Caki2 (cell line): ENCODE measurements around the gene SEC14L6. TPM values are rescaled to one million over a fixed set of nuclear protein-coding genes. Genes with fewer than 3 reads are reported as not detected.
"Not testable (repeated sequence)": the region's sequence is repeated elsewhere in the genome, so short reads cannot be mapped to it uniquely, and the experiment has no call there.

ENCODE experiments used
- DNase-seq: peaks from one replicate; pipeline ENCODE4 v3.0.0-alpha.2; 2015; ENCODE audit warnings: low read depth
- in situ Hi-C: cut with HindIII; loops from 2 replicates; pipeline ENCODE4 v1.10.0; 2016; ENCODE audit warnings: low sequenced_read_pairs, low pct_unique_long_range_greater_than_20kb, mixed read lengths
- total RNA-seq: library from RNA; depleted of rRNA; stranded (reverse); fragments of >200 nt; shearing (Covaris generic); gene quantifications from 2 replicates; pipeline ENCODE4 v1.2.3, GENCODE V29; 2014; ENCODE audit warnings: low replicate concordance

The SEC14L6 gene
- total RNA-seq, 1 experiment from 2014 or later = 28.2 TPM

GRCh38 chr22:30569674-30570202, 23.2 kb upstream of the SEC14L6 start:
- DNase-seq = no peak
- in situ Hi-C loops = no loop called here

- DNase-seq = no peak
- in situ Hi-C loops = no loop called here
Observed at GRCh38 chr22:30568137-30568805, 21.7 kb upstream of the SEC14L6 start.

- DNase-seq, in situ Hi-C loops: not testable (repeated sequence)
Observed at GRCh38 chr22:30567277-30567676, 20.7 kb upstream of the SEC14L6 start.

- in situ Hi-C loops = no loop called here
- DNase-seq = peak; percentile 75
Observed at GRCh38 chr22:30566125-30566524, 19.6 kb upstream of the SEC14L6 start.

- no peak for DNase-seq
- in situ Hi-C loops = no loop called here
Observed at GRCh38 chr22:30565341-30565740, 18.8 kb upstream of the SEC14L6 start.

GRCh38 chr22:30564761-30565119, 18.2 kb upstream of the SEC14L6 start:
- in situ Hi-C loops = no loop called here
- DNase-seq = peak; percentile 71

GRCh38 chr22:30564045-30564760, 17.7 kb upstream of the SEC14L6 start:
- no peak for DNase-seq
- in situ Hi-C loops = no loop called here

GRCh38 chr22:30562366-30562765, 15.8 kb upstream of the SEC14L6 start:
- DNase-seq = peak; percentile 98

GRCh38 chr22:30561402-30562189, 15.1 kb upstream of the SEC14L6 start:
- no peak for DNase-seq
- in situ Hi-C loops = no loop called here

More at GRCh38 chr22:30562366-30562765, 15.8 kb upstream of the SEC14L6 start:
- in situ Hi-C loops = no loop called here

- in situ Hi-C loops = not testable (repeated sequence)
- DNase-seq = peak; percentile 48
Observed at GRCh38 chr22:30560643-30561202, 14.2 kb upstream of the SEC14L6 start.

GRCh38 chr22:30559889-30560288, 13.3 kb upstream of the SEC14L6 start:
- DNase-seq = no peak
- in situ Hi-C loops = no loop called here

- in situ Hi-C loops = no loop called here
- no peak for DNase-seq
Observed at GRCh38 chr22:30557243-30557642, 10.7 kb upstream of the SEC14L6 start.

- no peak for DNase-seq
- in situ Hi-C loops = no loop called here
Observed at GRCh38 chr22:30556388-30556787, 9.8 kb upstream of the SEC14L6 start.

GRCh38 chr22:30555282-30556210, 9.0 kb upstream of the SEC14L6 start:
- DNase-seq = no peak
- in situ Hi-C loops = no loop called here

GRCh38 chr22:30553971-30554370, 7.4 kb upstream of the SEC14L6 start:
- no peak for DNase-seq
- in situ Hi-C loops = no loop called here

- no peak for DNase-seq
- in situ Hi-C loops = no loop called here
Observed at GRCh38 chr22:30552719-30553118, 6.2 kb upstream of the SEC14L6 start.

GRCh38 chr22:30551813-30552212, 5.3 kb upstream of the SEC14L6 start:
- in situ Hi-C loops, DNase-seq: not testable (repeated sequence)

- in situ Hi-C loops = no loop called here
Observed at GRCh38 chr22:30547188-30547587, 647 bp upstream of the SEC14L6 start.

More at GRCh38 chr22:30547188-30547587, 647 bp upstream of the SEC14L6 start:
- no peak for DNase-seq
